Fibroblast of villous mesenchyme (primary cell): Measurements from ENCODE around the gene ERCC2. TPM values are rescaled to one million over a fixed set of nuclear protein-coding genes. Genes with fewer than 3 reads are reported as not detected.

Experiments
- DNase-seq: peaks from one replicate; pipeline ENCODE4 v3.0.0-alpha.2; 2010; ENCODE audit warnings: low read depth
- H3K4me3 ChIP-seq: 2 replicates; pipeline ENCODE4 v1.5.1; 2011; ENCODE audit warnings: low read depth, mild to moderate bottlenecking, low read length
- CTCF ChIP-seq: IDR thresholded peaks from 2 replicates; pipeline ENCODE4 v1.5.1; 2012; ENCODE audit warnings: low read depth, mild to moderate bottlenecking, low read length; ENCODE audit not compliant: insufficient read depth
- total RNA-seq: library from RNA; depleted of rRNA; stranded (reverse); fragments of >200 nt; gene quantifications from 2 replicates; pipeline ENCODE4 v1.2.3, GENCODE V29; 2012

The ERCC2 gene
- total RNA-seq, 1 donor: 73.0 TPM

GRCh38 chr19:45306040-45306439 is 64.3 kb downstream of the ERCC2 start:
- no peak for TF ChIP-seq CTCF
- DNase-seq: no peak

GRCh38 chr19:45305421-45305820 is 65.0 kb downstream of the ERCC2 start:
- TF ChIP-seq CTCF: no peak
- DNase-seq: peak; percentile 24
- no peak overlapping the region for H3K4me3 ChIP-seq

More at GRCh38 chr19:45306040-45306439, 64.3 kb downstream of the ERCC2 start:
- no peak overlapping the region for H3K4me3 ChIP-seq

GRCh38 chr19:45305007-45305406 is 65.4 kb downstream of the ERCC2 start:
- no peak for DNase-seq
- H3K4me3 ChIP-seq: no peak overlapping the region
- no peak for TF ChIP-seq CTCF

- TF ChIP-seq CTCF: no peak
- H3K4me3 ChIP-seq: no peak overlapping the region
- no peak for DNase-seq
Measured at GRCh38 chr19:45304141-45304926, 66.0 kb downstream of the ERCC2 start.

- H3K4me3 ChIP-seq: no peak overlapping the region
- DNase-seq: no peak
- TF ChIP-seq CTCF: no peak
Measured at GRCh38 chr19:45303269-45304060, 66.9 kb downstream of the ERCC2 start.

- TF ChIP-seq CTCF: no peak
- H3K4me3 ChIP-seq: no peak overlapping the region
- no peak for DNase-seq
Measured at GRCh38 chr19:45302416-45302815, 68.0 kb downstream of the ERCC2 start.

Other genes with a start within 250 kb of the ERCC2 start
- under 0.01 TPM in 2 replicates for gene NKPD1, start 209.6 kb downstream of the ERCC2 start, total RNA-seq
- 3.9 and 7.7 TPM in 2 replicates for gene TRAPPC6A, start 192.3 kb downstream of the ERCC2 start, total RNA-seq
- gene BLOC1S3, start 191.8 kb downstream of the ERCC2 start, total RNA-seq: 4.3 and 5.8 TPM in 2 replicates
- not detected in 2 replicates for gene EXOC3L2, start 125.2 kb downstream of the ERCC2 start, total RNA-seq
- 14.2 and 16.8 TPM in 2 replicates for gene MARK4, start 119.3 kb downstream of the ERCC2 start, total RNA-seq
- 0.43 TPM in 1 of 2 replicates, not detected in the other for gene CKM, start 47.7 kb downstream of the ERCC2 start, total RNA-seq
- gene KLC3, start 29.8 kb downstream of the ERCC2 start, total RNA-seq: 0.32 TPM in 1 of 2 replicates, not detected in the other
- 5.6 and 8.4 TPM in 2 replicates for gene PPP1R13L, start 34.5 kb upstream of the ERCC2 start, total RNA-seq
- 8.1 and 13.4 TPM in 2 replicates for gene POLR1G, start 36.1 kb upstream of the ERCC2 start, total RNA-seq
- gene ERCC1, start 53.3 kb upstream of the ERCC2 start, total RNA-seq: 73.0 and 88.9 TPM in 2 replicates
- gene FOSB, start 97.4 kb upstream of the ERCC2 start, total RNA-seq: 13.0 and 16.1 TPM in 2 replicates
- gene RTN2, start 126.5 kb upstream of the ERCC2 start, total RNA-seq: 6.9 and 11.9 TPM in 2 replicates
- gene PPM1N, start 127.9 kb upstream of the ERCC2 start, total RNA-seq: 1.3 and 2.3 TPM in 2 replicates
- gene VASP, start 136.9 kb upstream of the ERCC2 start, total RNA-seq: 158 and 185 TPM in 2 replicates
- gene OPA3, start 214.2 kb upstream of the ERCC2 start, total RNA-seq: 8.2 and 8.4 TPM in 2 replicates
- not detected in 2 replicates for gene GPR4, start 231.6 kb upstream of the ERCC2 start, total RNA-seq